Mammary epithelial cell (primary cell): ENCODE results near the gene C12orf56.
"Not testable (repeated sequence)": the region's sequence is repeated elsewhere in the genome, so short reads cannot be mapped to it uniquely, and the experiment has no call there.

Experiments used
- EZH2 ChIP-seq: IDR thresholded peaks from 2 replicates; pipeline ENCODE4 v1.6.1; 2012; ENCODE audit warnings: low read length, inconsistent platforms, borderline replicate concordance
- TF ChIP-seq, protein P1 (sequence below), 2 donors: IDR thresholded peaks in 1 of 2; conservative IDR thresholded peaks in 1 of 2; 2 replicates each; pipeline ENCODE4 v1.5.1; 2011 to 2012; ENCODE audit warnings: inconsistent platforms in 2 of 2, low read length in 2 of 2, mild to moderate bottlenecking in 2 of 2, control low read depth in 1 of 2, low read depth in 1 of 2; ENCODE audit not compliant: insufficient read depth in 1 of 2; ENCODE audit errors: extremely low read depth in 1 of 2

DNA sequence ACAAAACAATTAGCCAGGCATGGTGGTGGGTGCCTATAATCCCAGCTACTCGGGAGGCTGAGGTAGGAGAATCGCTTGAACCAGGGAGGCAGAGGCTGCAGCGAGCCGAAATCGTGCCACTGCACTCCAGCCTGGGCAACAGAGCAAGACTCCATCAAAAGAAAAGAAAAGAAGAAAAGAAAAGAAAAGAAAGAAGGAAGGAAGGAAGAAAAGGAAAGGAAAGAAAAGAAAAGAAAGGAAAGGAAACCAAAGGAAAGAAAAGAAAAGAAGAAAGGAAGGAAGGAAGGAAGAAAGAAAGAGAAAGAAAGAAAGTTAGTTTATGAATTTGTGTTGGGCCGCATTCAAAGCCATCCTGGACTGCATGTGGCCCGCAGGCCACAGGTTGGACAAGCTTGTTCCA lies 172.9 kb downstream of the C12orf56 start:
- TF ChIP-seq, protein P1, sequence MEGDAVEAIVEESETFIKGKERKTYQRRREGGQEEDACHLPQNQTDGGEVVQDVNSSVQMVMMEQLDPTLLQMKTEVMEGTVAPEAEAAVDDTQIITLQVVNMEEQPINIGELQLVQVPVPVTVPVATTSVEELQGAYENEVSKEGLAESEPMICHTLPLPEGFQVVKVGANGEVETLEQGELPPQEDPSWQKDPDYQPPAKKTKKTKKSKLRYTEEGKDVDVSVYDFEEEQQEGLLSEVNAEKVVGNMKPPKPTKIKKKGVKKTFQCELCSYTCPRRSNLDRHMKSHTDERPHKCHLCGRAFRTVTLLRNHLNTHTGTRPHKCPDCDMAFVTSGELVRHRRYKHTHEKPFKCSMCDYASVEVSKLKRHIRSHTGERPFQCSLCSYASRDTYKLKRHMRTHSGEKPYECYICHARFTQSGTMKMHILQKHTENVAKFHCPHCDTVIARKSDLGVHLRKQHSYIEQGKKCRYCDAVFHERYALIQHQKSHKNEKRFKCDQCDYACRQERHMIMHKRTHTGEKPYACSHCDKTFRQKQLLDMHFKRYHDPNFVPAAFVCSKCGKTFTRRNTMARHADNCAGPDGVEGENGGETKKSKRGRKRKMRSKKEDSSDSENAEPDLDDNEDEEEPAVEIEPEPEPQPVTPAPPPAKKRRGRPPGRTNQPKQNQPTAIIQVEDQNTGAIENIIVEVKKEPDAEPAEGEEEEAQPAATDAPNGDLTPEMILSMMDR (conservative IDR thresholded peaks at IDR 0.05 in 1 of 2, IDR thresholded peaks at IDR 0.05 in 1 of 2; ENCODE audit: extremely low read depth in 1 of 2, insufficient read depth in 1 of 2, low read depth in 1 of 2, low read length in 2 of 2), result not testable (repeated sequence)
- not testable (repeated sequence) for TF ChIP-seq EZH2
